ENCODE measurements around the gene LONRF3.
"Not testable (repeated sequence)": the region's sequence is repeated elsewhere in the genome, so short reads cannot be mapped to it uniquely, and the experiment has no call there.

LONRF3 gene

GRCh38 chrX:119025900-119026299 is 51.5 kb downstream of the LONRF3 start:
- no peak for TF ChIP-seq CTCF (IDR thresholded peaks at IDR 0.05; ENCODE audit: low read depth, low read length)
- H3K4me3 ChIP-seq (ENCODE audit: low read depth, low read length) = no peak overlapping the region

- not testable (repeated sequence) for H3K4me3 ChIP-seq (ENCODE audit: low read depth, low read length)
Measured at GRCh38 chrX:119026344-119026743, 51.9 kb downstream of the LONRF3 start.

- not testable (repeated sequence) for H3K4me3 ChIP-seq (ENCODE audit: low read depth, low read length)
Measured at GRCh38 chrX:119027960-119028732, 53.7 kb downstream of the LONRF3 start.

GRCh38 chrX:119028733-119029330 is 54.4 kb downstream of the LONRF3 start:
- no peak overlapping the region for H3K4me3 ChIP-seq (ENCODE audit: low read depth, low read length)
- no peak for TF ChIP-seq CTCF (IDR thresholded peaks at IDR 0.05; ENCODE audit: low read depth, low read length)

- H3K4me3 ChIP-seq (ENCODE audit: low read depth, low read length) = not testable (repeated sequence)
Measured at GRCh38 chrX:119029656-119030055, 55.2 kb downstream of the LONRF3 start.

GRCh38 chrX:119030990-119031389 is 56.6 kb downstream of the LONRF3 start:
- no peak for TF ChIP-seq CTCF (IDR thresholded peaks at IDR 0.05; ENCODE audit: low read depth, low read length)
- no peak overlapping the region for H3K4me3 ChIP-seq (ENCODE audit: low read depth, low read length)

- TF ChIP-seq CTCF (IDR thresholded peaks at IDR 0.05; ENCODE audit: low read depth, low read length) = no peak
Measured at GRCh38 chrX:119036107-119037029, 62.0 kb downstream of the LONRF3 start.

GRCh38 chrX:119040432-119040831 is 66.0 kb downstream of the LONRF3 start:
- no peak for TF ChIP-seq CTCF (IDR thresholded peaks at IDR 0.05; ENCODE audit: low read depth, low read length)
- H3K4me3 ChIP-seq (ENCODE audit: low read depth, low read length) = no peak overlapping the region

More at GRCh38 chrX:119036107-119037029, 62.0 kb downstream of the LONRF3 start:
- H3K4me3 ChIP-seq (ENCODE audit: low read depth, low read length) = no peak overlapping the region
